Heart left ventricle (tissue), 16 donors: ENCODE measurements around the gene NDUFAF2. TPM values are rescaled to one million over a fixed set of nuclear protein-coding genes. Genes with fewer than 3 reads are reported as not detected.

ENCODE experiments used
- ATAC-seq, 4 donors: fragments of 200-7000 bp; cut with Tn5 transposase; one replicate each; pipeline ENCODE4 v1.9.1; 2020 to 2022; ENCODE audit warnings: moderate library complexity in 4 of 4, mild to moderate bottlenecking in 3 of 4, moderate number of reproducible peaks in 1 of 4
- DNase-seq, 5 donors: peaks; one replicate each; pipeline ENCODE4 v3.0.0-alpha.2; 2020
- H3K27ac ChIP-seq, 12 donors: fragments of 200-600 bp; sonication (generic) in 4 of 12; one replicate each; pipeline versions ENCODE4 v1.5.0 to v1.8.0; 2016 to 2022; ENCODE audit warnings: mild to moderate bottlenecking in 2 of 12
- H3K27me3 ChIP-seq, 9 donors: fragments of 200-600 bp; sonication (generic) in 2 of 9; one replicate each; pipeline versions ENCODE4 v1.5.1 to v1.8.0; 2016 to 2022; ENCODE audit warnings: mild to moderate bottlenecking in 3 of 9
- H3K36me3 ChIP-seq, 9 donors: fragments of 200-600 bp; sonication (generic) in 2 of 9; one replicate each; pipeline versions ENCODE4 v1.5.0 to v1.8.0; 2018 to 2022; ENCODE audit warnings: mild to moderate bottlenecking in 2 of 9
- H3K4me1 ChIP-seq, 12 donors: fragments of 200-600 bp; sonication (generic) in 4 of 12; one replicate each; pipeline versions ENCODE4 v1.5.0 to v1.8.0; 2016 to 2022; ENCODE audit warnings: mild to moderate bottlenecking in 3 of 12
- H3K4me3 ChIP-seq, 12 donors: fragments of 200-600 bp; sonication (generic) in 4 of 12; one replicate each; pipeline versions ENCODE4 v1.5.0 to v1.8.0; 2017 to 2022; ENCODE audit warnings: mild to moderate bottlenecking in 9 of 12, moderate library complexity in 4 of 12
- H3K9me3 ChIP-seq, 12 donors: fragments of 200-600 bp; sonication (generic) in 4 of 12; one replicate each; pipeline versions ENCODE4 v1.5.0 to v1.8.0; 2016 to 2022; ENCODE audit warnings: mild to moderate bottlenecking in 1 of 12
- CTCF ChIP-seq, 12 donors: fragments of 200-600 bp; sonication (generic) in 4 of 12; IDR thresholded peaks; one replicate each; pipeline versions ENCODE4 v1.5.0 to v1.8.0; 2018 to 2022; ENCODE audit warnings: antibody characterized with exemption in 12 of 12, mild to moderate bottlenecking in 5 of 12
- POLR2A ChIP-seq, 2 donors: fragments of 450-650 bp; IDR thresholded peaks; one replicate each; pipeline ENCODE4 v1.6.1; 2017; ENCODE audit warnings: antibody characterized with exemption in 2 of 2, mild to moderate bottlenecking in 2 of 2, moderate library complexity in 2 of 2
- WGBS, 4 donors: extraction: QIAGEN DNeasy Blood & Tissue Kit in 2 of 4; methylation state at CpG; one replicate each; pipeline versions ENCODE4 v1.1.5 to v1.1.7; 2013 to 2018; 5-methylcytosine and 5-hydroxymethylcytosine counted together
- intact Hi-C, 10 donors: fragments of 100-400 bp; cut with DNase I; formaldehyde crosslinking; loops; one replicate each; pipeline versions ENCODE4 v1.11.1 to v1.14.2; 2022
- polyA plus RNA-seq, 2 donors: library from polyadenylated mRNA; stranded (reverse); fragments of 200-250 nt; gene quantifications; one replicate each; pipeline ENCODE4 v1.2.3, GENCODE V29; 2013
- total RNA-seq, 9 donors: library from RNA; depleted of rRNA in 2 of 9; stranded (reverse); fragments of >200 nt in 2 of 9; fragmentation: NEBNext Ultra II Directional in 3 of 9; extraction: Animal tissue kit (Norgen Biotek cat#: 25700) in 3 of 9; gene quantifications; one replicate each; pipeline versions ENCODE4 v1.1.0 to v1.2.4, GENCODE V29; 2016 to 2023
- donor health status: ischemic (EF 13 %, LVEDD 7.1; RV severe dilation, severe dysfunction).
- donor health status: healthy with polysubstance abuse.
- donor health status: DM: no; HTN: yes; CAD: no.
- donor health status: DM: no; HTN: no; CAD: no.
- donor health status: ischemic (EF 25% LVEDD 6.9; RV normal size, moderate dysfunction).
- donor health status: ischemic (EF 25% LVEDD 5.7; RV mildly dilated, moderate dysfunction).
- donor health status: healthy.
- donor health status: DM: yes; HTN: yes; CAD: no.
- donor health status: ischemic (EF 35%, LVEDD 5.7; RV mildly dilated, moderate dysfunction).
- donor health status: nonischemic (EF 11% LVEDD 7.7; RV severe dilation, severe dysfunction).
- donor health status: DM: yes; HTN: yes; CAD: no.
- donor health status: PGD.
- donor health status: ischemic (EF 29% LVEDD 5.4; RV normal size, mild dysfunction).
- donor health status: nonischemic (EF 23%, LVEDD 6.1; RV moderate dilation, normal function).

Gene NDUFAF2
- total and polyA plus RNA-seq, 11 donors: 22.9 to 87.7 (median 38.4) TPM

DNA sequence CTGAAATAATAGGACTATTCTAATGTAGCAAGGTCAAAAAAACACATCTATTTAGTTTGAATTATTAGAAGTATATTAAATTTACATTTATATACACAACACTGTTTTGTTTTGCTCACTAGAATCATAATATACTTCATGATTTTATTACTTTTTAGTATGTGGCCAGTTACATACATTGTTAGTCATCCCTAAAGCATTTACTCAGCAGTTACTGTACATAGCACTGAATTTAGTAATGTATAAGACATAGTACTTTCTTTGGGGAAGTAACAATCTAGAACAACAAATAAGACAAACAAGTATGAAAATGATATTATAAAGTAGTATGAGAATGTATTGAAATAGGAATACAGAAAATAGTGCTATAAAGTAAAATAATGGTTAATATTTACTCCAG, 28.4 kb upstream of the NDUFAF2 start:
- no peak overlapping the region for H3K27ac ChIP-seq
- TF ChIP-seq POLR2A (IDR thresholded peaks at IDR 0.05): no peak
- no peak for TF ChIP-seq CTCF (IDR thresholded peaks at IDR 0.05)
- peaks cover 0 to 67% (median 31%) of the 10 kb centered on the region in 9 donors for H3K36me3 ChIP-seq
- intact Hi-C loops: no loop called here
- H3K9me3 ChIP-seq: no peaks in the 10 kb centered on the region
- DNase-seq: no peak
- no peaks in the 10 kb centered on the region for H3K4me1 ChIP-seq
- no peaks in the 10 kb centered on the region for H3K27me3 ChIP-seq
- no peak overlapping the region for H3K4me3 ChIP-seq
- ATAC-seq: no peak

GRCh38 chr5:60918466-60918865, 26.5 kb upstream of the NDUFAF2 start:
- no peaks in the 10 kb centered on the region for H3K4me1 ChIP-seq
- WGBS, 4 donors: 97 to 99% (median 98%) methylated on average over 2 of the region's 2 CpGs
- DNase-seq (no peak), ATAC-seq (no peak)
- H3K27ac ChIP-seq: no peak overlapping the region
- H3K36me3 ChIP-seq: peaks cover 0 to 69% (median 31%) of the 10 kb centered on the region in 9 donors
- H3K4me3 ChIP-seq: no peak overlapping the region
- intact Hi-C loops: no loop called here
- H3K9me3 ChIP-seq: no peaks in the 10 kb centered on the region
- TF ChIP-seq CTCF (IDR thresholded peaks at IDR 0.05): no peak
- no peak for TF ChIP-seq POLR2A (IDR thresholded peaks at IDR 0.05)
- no peaks in the 10 kb centered on the region for H3K27me3 ChIP-seq

- no peak for TF ChIP-seq CTCF (IDR thresholded peaks at IDR 0.05)
- TF ChIP-seq POLR2A (IDR thresholded peaks at IDR 0.05): no peak
- H3K9me3 ChIP-seq: peaks cover 0 to 2% (median 0%) of the 10 kb centered on the region in 12 donors
- no peak overlapping the region for H3K27ac ChIP-seq
- ATAC-seq (no peak), DNase-seq (no peak)
- no peak overlapping the region for H3K4me3 ChIP-seq
- intact Hi-C loops: no loop called here
- H3K36me3 ChIP-seq: peaks cover 0 to 49% (median 31%) of the 10 kb centered on the region in 9 donors
- peaks cover 0 to under 1% (median 0%) of the 10 kb centered on the region in 12 donors for H3K4me1 ChIP-seq
- no peaks in the 10 kb centered on the region for H3K27me3 ChIP-seq
These were observed 17.6 kb upstream of the NDUFAF2 start for GRCh38 chr5:60927450-60927849.

DNA sequence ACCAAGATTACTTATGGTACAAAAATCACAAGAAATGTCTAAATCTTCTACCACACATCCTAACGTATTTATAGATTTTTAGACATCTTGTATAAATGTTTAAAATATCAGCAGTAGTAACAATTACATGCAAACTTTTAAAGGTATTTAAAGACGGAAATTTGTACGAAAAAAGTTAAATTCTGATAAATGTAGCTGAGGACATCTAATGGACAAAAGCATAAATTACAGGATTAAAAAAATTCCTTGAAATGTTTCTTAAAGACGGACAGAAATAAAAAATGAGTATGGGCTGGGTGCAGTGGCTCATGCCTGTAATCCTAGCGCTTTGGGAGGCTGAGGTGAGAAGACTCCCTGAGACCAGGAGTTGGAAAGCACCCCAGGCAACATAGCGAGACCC, 16.0 kb upstream of the NDUFAF2 start:
- H3K36me3 ChIP-seq: peaks cover 0 to 49% (median 31%) of the 10 kb centered on the region in 9 donors
- intact Hi-C loops: no loop called here

More for the DNA sequence above, 16.0 kb upstream of the NDUFAF2 start:
- Histone ChIP-seq H3K4me1 (peaks cover 0 to 6% (median 0%) of the 10 kb centered on the region in 12 donors), H3K4me3 (no peak overlapping the region), H3K27me3 (no peaks in the 10 kb centered on the region), H3K9me3 (peaks cover 0 to 2% (median 0%) of the 10 kb centered on the region in 12 donors), H3K27ac (no peak overlapping the region)
- 78 to 83% (median 78%) methylated on average over 6 of the region's 6 CpGs for WGBS, 4 donors
- DNase-seq: no peak
- no peak for TF ChIP-seq CTCF (IDR thresholded peaks at IDR 0.05)
- no peak for TF ChIP-seq POLR2A (IDR thresholded peaks at IDR 0.05)
- ATAC-seq: no peak
